HepG2 (cell line): ENCODE data around the gene PKM. TPM values are rescaled to one million over a fixed set of nuclear protein-coding genes. Genes with fewer than 3 reads are reported as not detected.

Source experiments
- CTCF ChIP-seq: sonication (generic); formaldehyde crosslinking; IDR thresholded peaks from 2 replicates; pipeline ENCODE4 v1.5.0; 2020; ENCODE audit warnings: mild to moderate bottlenecking, missing genetic modification reagents, moderate library complexity
- ETV5 ChIP-seq: IDR thresholded peaks from 2 replicates; pipeline ENCODE4 v1.6.1; 2018; ENCODE audit warnings: missing biosample characterization, missing genetic modification reagents, inconsistent platforms, borderline replicate concordance
- HNF4G ChIP-seq, 2 experiments: sonication (generic) in 1 of 2; formaldehyde crosslinking in 1 of 2; IDR thresholded peaks; 2 replicates each; pipeline versions ENCODE4 v1.4.0 to v1.6.1; 2011 to 2020; ENCODE audit warnings: borderline replicate concordance in 2 of 2, low read depth in 2 of 2, mild to moderate bottlenecking in 2 of 2, low read length in 1 of 2, missing genetic modification reagents in 1 of 2, moderate library complexity in 1 of 2
- MAFF ChIP-seq: IDR thresholded peaks from 2 replicates; pipeline ENCODE4 v1.6.1; 2011; ENCODE audit warnings: low read depth, low read length, improper control_type of control experiment
- MTA1 ChIP-seq: sonication (generic); formaldehyde crosslinking; IDR thresholded peaks from 2 replicates; pipeline ENCODE4 v1.4.0; 2020; ENCODE audit warnings: missing genetic modification reagents, mild to moderate bottlenecking, borderline replicate concordance
- PATZ1 ChIP-seq: sonication (generic); formaldehyde crosslinking; IDR thresholded peaks from 2 replicates; pipeline ENCODE4 v1.4.0; 2020; ENCODE audit warnings: missing genetic modification reagents
- PHF5A ChIP-seq: IDR thresholded peaks from one replicate; pipeline ENCODE4 v1.6.1; 2018; ENCODE audit warnings: low read depth, missing genetic modification reagents; ENCODE audit not compliant: unreplicated experiment
- REPIN1 ChIP-seq: sonication (generic); formaldehyde crosslinking; IDR thresholded peaks from 2 replicates; pipeline ENCODE4 v1.8.0; 2022; ENCODE audit warnings: missing genetic modification reagents, low read depth, mild to moderate bottlenecking, borderline replicate concordance
- RXRB ChIP-seq: IDR thresholded peaks from 2 replicates; pipeline ENCODE4 v1.6.1; 2016; ENCODE audit warnings: borderline replicate concordance, missing genetic modification reagents, missing compliant biosample characterization
- SOX6 ChIP-seq, 2 experiments: fragments of 450-650 bp in 1 of 2; sonication (generic) in 1 of 2; formaldehyde crosslinking in 1 of 2; IDR thresholded peaks; 2 replicates each; pipeline versions ENCODE4 v1.4.0 to v1.6.1; 2017 to 2020; ENCODE audit warnings: antibody characterized with exemption in 1 of 2, mild to moderate bottlenecking in 1 of 2, missing genetic modification reagents in 1 of 2
- SP4 ChIP-seq: sonication (generic); formaldehyde crosslinking; IDR thresholded peaks from 2 replicates; pipeline ENCODE4 v1.8.1; 2023; ENCODE audit warnings: mild to moderate bottlenecking, missing genetic modification reagents
- TFAP4 ChIP-seq: sonication (generic); IDR thresholded peaks from 2 replicates; pipeline ENCODE4 v1.6.1; 2016; ENCODE audit warnings: low read depth, borderline replicate concordance
- THYN1 ChIP-seq: sonication (generic); formaldehyde crosslinking; IDR thresholded peaks from 2 replicates; pipeline ENCODE4 v1.8.1; 2023; ENCODE audit warnings: low read depth, mild to moderate bottlenecking, moderate library complexity, missing genetic modification reagents, borderline replicate concordance
- TIGD3 ChIP-seq: sonication (generic); formaldehyde crosslinking; IDR thresholded peaks from 2 replicates; pipeline ENCODE4 v1.5.1; 2020; ENCODE audit warnings: mild to moderate bottlenecking, missing genetic modification reagents, borderline replicate concordance
- ZNF17 ChIP-seq: sonication (generic); formaldehyde crosslinking; IDR thresholded peaks from 2 replicates; pipeline ENCODE4 v1.5.0; 2020; ENCODE audit warnings: mild to moderate bottlenecking, missing genetic modification reagents
- ZNF503 ChIP-seq: sonication (generic); formaldehyde crosslinking; IDR thresholded peaks from 2 replicates; pipeline ENCODE4 v1.4.0; 2020; ENCODE audit warnings: missing genetic modification reagents
- ZNF547 ChIP-seq: sonication (generic); formaldehyde crosslinking; IDR thresholded peaks from 2 replicates; pipeline ENCODE4 v1.5.1; 2020; ENCODE audit warnings: mild to moderate bottlenecking, missing genetic modification reagents
- ZNF713 ChIP-seq: sonication (generic); formaldehyde crosslinking; IDR thresholded peaks from 2 replicates; pipeline ENCODE4 v1.4.0; 2020; ENCODE audit warnings: mild to moderate bottlenecking, missing genetic modification reagents
- ZSCAN30 ChIP-seq: sonication (generic); formaldehyde crosslinking; IDR thresholded peaks from 2 replicates; pipeline ENCODE4 v1.5.0; 2020; ENCODE audit warnings: mild to moderate bottlenecking, missing genetic modification reagents
- polyA plus RNA-seq, 8 experiments: library from polyadenylated mRNA; depleted of rRNA in 3 of 8; stranded (reverse) in 7 of 8; unstranded in 1 of 8; fragments of >200 nt; fragmentation: Illumina TruSeq in 4 of 8; extraction: Trizol in 4 of 8; gene quantifications; 2 replicates each; pipeline versions ENCODE4 v1.2.1 to v1.2.3, GENCODE V29; 2011 to 2016; ENCODE audit warnings: low read depth in 4 of 8, missing spikeins in 1 of 8, mixed read lengths in 1 of 8; ENCODE audit not compliant: insufficient read depth in 1 of 8
- total RNA-seq, 5 experiments: library from RNA; depleted of rRNA; stranded (reverse); fragments of >200 nt; fragmentation: Illumina TruSeq; extraction: Trizol; gene quantifications; 2 replicates each; pipeline ENCODE4 v1.2.3, GENCODE V29; 2016; ENCODE audit warnings: low read depth in 1 of 5

The PKM gene
- total and polyA plus RNA-seq, 2 of the 13 experiments (the other 11 are each of a cell fraction or from before 2014, with no cell fraction given) = 488 to 780 TPM

- TF ChIP-seq MAFF (no peak), ZSCAN30 (CRISPR knock-in tag) (no peak), ZNF713 (CRISPR knock-in tag) (no peak), MTA1 (CRISPR knock-in tag) (0 out of 2 replicates have a peak, but pooled peaks have one; percentile 44), CTCF (peak; percentile 12; the same call in 1 of the 2 replicates), HNF4G (IDR thresholded peaks at IDR 0.05; ENCODE audit: borderline replicate concordance, low read depth, low read length) (no peak), HNF4G (CRISPR knock-in tag; IDR thresholded peaks at IDR 0.05; ENCODE audit: borderline replicate concordance, low read depth) (no peak), RXRB (CRISPR knock-in tag) (peak; percentile 63; the same call in 1 of the 2 replicates), SP4 (CRISPR knock-in tag) (no peak), ETV5 (CRISPR knock-in tag) (no peak), PATZ1 (0 out of 2 replicates have a peak, but pooled peaks have one; percentile 11), PHF5A (CRISPR knock-in tag) (no peak), ZNF17 (CRISPR knock-in tag) (no peak), ZNF547 (CRISPR knock-in tag) (0 out of 2 replicates have a peak, but pooled peaks have one; percentile 34), TFAP4 (peak; percentile 37; the same call in 1 of the 2 replicates), TIGD3 (CRISPR knock-in tag) (no peak), REPIN1 (CRISPR knock-in tag) (no peak), SOX6 (IDR thresholded peaks at IDR 0.05) (no peak), SOX6 (CRISPR knock-in tag; IDR thresholded peaks at IDR 0.05) (peak; percentile 18; the same call in 1 of the 2 replicates), ZNF503 (CRISPR knock-in tag) (no peak), THYN1 (CRISPR knock-in tag) (no peak)
These were observed 46.7 kb downstream of the PKM start (continued) for GRCh38 chr15:72184165-72184811.
